MCF 10A (cell line): ENCODE data around the gene TRAF3IP1. TPM values are rescaled to one million over a fixed set of nuclear protein-coding genes. Genes with fewer than 3 reads are reported as not detected.

ENCODE experiments used
- BruUV-seq: library from RNA; stranded (reverse); fragments of 400-500 nt; replicated peaks from 2 replicates; lab custom pipeline; 2021; lab: Mats Ljungman, UMichigan
- CTCF ChIA-PET: fragments of 300-600 bp; sonication (Branson Sonifier 250); formaldehyde crosslinking; extraction: SDS; loops from one replicate; lab custom pipeline; 2021; ENCODE audit warnings: antibody characterized with exemption, inconsistent platforms; lab: Yijun Ruan, JAX
- POLR2A ChIA-PET: fragments of 300-600, 350-650 bp; sonication (Branson Sonifier 250); formaldehyde crosslinking; extraction: SDS; loops from one replicate; lab custom pipeline; 2020; ENCODE audit warnings: antibody characterized with exemption, inconsistent platforms; lab: Yijun Ruan, JAX
- DNase-seq: peaks from one replicate; pipeline ENCODE4 v3.0.0-alpha.2; 2018; ENCODE audit not compliant: unreplicated experiment
- H3K27ac Mint-ChIP-seq: one replicate; pipeline ENCODE4 v1.8.0; 2022; ENCODE audit warnings: mild to moderate bottlenecking, low read depth, mixed read lengths; ENCODE audit not compliant: unreplicated experiment
- H3K27me3 Mint-ChIP-seq: one replicate; pipeline ENCODE4 v1.8.0; 2022; ENCODE audit warnings: mixed read lengths; ENCODE audit not compliant: insufficient read depth, unreplicated experiment
- H3K36me3 Mint-ChIP-seq: one replicate; pipeline ENCODE4 v1.8.0; 2022; ENCODE audit warnings: mild to moderate bottlenecking, moderate library complexity, mixed read lengths; ENCODE audit not compliant: insufficient read depth, unreplicated experiment
- H3K4me1 Mint-ChIP-seq: one replicate; pipeline ENCODE4 v1.8.0; 2022; ENCODE audit warnings: mixed read lengths; ENCODE audit not compliant: insufficient read depth, unreplicated experiment
- H3K4me3 Mint-ChIP-seq: one replicate; pipeline ENCODE4 v1.8.0; 2022; ENCODE audit warnings: mild to moderate bottlenecking, moderate library complexity, mixed read lengths; ENCODE audit not compliant: unreplicated experiment
- H3K9me3 Mint-ChIP-seq: one replicate; pipeline ENCODE4 v1.8.0; 2022; ENCODE audit warnings: mixed read lengths; ENCODE audit not compliant: unreplicated experiment
- intact Hi-C: fragments of 100-400 bp; cut with micrococcal nuclease; formaldehyde crosslinking; loops from 2 replicates; pipeline ENCODE4 v1.14.1; 2022
- total RNA-seq: library from RNA; stranded (reverse); gene quantifications from 2 replicates; pipeline ENCODE4 v1.2.3, GENCODE V29; 2022
- TF ChIP-seq, protein P1 (sequence below): fragments of 200-600 bp; IDR thresholded peaks from one replicate; pipeline ENCODE4 v1.8.0; 2022; ENCODE audit warnings: antibody characterized with exemption, mild to moderate bottlenecking; ENCODE audit not compliant: unreplicated experiment

Gene TRAF3IP1
- total RNA-seq, 1 experiment from 2014 or later, result 19.1 TPM

DNA sequence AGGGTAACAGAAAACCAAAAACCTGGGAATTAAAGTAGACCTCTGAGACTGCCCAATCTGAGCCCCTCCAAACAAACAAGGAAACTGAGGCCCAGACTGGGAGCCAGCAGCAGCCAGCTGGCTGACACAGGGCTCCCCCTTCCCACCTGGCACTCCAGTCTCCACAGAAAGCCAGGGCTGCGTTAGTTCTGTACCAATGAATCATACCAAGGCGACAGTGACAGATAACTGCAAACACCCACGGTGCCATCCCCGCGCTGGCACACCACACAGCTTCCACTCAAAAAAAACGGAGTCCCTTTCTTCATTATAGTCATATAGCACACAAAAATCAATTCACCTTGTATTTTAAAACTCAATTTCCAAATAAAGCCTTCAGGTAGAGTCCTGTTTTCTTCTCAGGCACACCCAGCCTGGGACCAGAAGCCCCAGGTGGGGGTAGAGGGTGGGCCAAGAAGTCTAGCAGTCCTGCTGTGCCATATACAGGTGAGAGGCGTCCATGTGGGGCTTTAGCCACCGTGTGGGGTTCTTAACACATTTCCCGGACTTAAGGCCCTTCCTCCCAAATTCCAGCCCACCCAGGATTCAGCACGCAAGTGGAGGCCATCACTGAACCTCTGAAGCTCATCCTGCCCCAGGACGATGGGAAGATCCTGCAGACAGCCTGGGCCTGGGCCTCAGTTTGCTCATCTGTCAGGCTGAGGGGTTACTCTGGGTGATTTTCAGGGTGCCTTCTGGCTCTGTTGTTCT is 33.2 kb upstream of the TRAF3IP1 start:
- ChIA-PET CTCF (interaction anchor here (0.6 to 3.8 kb wide), 7 partner anchors 18 to 441 kb away, joined by 4 to 14 read pairs (median 5); no protein-coding TSS in a partner anchor), POLR2A (interaction anchor here (0.6 to 8.9 kb wide), 25 partner anchors 11 to 1738 kb away, joined by 3 to 139 read pairs (median 3); partner anchors contain the start of genes HES6, NDUFA10, SCLY and TRAF3IP1)
- peaks cover 58% of the 10 kb centered on the region for H3K4me1 Mint-ChIP-seq
- intact Hi-C loops, result loop anchor here (2.0 kb wide), 1 partner anchor 30 kb away; no protein-coding TSS in a partner anchor
- TF ChIP-seq, protein P1, sequence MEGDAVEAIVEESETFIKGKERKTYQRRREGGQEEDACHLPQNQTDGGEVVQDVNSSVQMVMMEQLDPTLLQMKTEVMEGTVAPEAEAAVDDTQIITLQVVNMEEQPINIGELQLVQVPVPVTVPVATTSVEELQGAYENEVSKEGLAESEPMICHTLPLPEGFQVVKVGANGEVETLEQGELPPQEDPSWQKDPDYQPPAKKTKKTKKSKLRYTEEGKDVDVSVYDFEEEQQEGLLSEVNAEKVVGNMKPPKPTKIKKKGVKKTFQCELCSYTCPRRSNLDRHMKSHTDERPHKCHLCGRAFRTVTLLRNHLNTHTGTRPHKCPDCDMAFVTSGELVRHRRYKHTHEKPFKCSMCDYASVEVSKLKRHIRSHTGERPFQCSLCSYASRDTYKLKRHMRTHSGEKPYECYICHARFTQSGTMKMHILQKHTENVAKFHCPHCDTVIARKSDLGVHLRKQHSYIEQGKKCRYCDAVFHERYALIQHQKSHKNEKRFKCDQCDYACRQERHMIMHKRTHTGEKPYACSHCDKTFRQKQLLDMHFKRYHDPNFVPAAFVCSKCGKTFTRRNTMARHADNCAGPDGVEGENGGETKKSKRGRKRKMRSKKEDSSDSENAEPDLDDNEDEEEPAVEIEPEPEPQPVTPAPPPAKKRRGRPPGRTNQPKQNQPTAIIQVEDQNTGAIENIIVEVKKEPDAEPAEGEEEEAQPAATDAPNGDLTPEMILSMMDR, result no peak
- no peaks in the 10 kb centered on the region for H3K27me3 Mint-ChIP-seq
- H3K4me3 Mint-ChIP-seq, result peak overlapping the region; percentile 74
- H3K27ac Mint-ChIP-seq, result peak overlapping the region; percentile 99
- DNase-seq, result peak; percentile 20
- BruUV-seq, result TSS peak; percentile 11
- peaks cover 12% of the 10 kb centered on the region for H3K36me3 Mint-ChIP-seq
- H3K9me3 Mint-ChIP-seq, result no peaks in the 10 kb centered on the region

DNA sequence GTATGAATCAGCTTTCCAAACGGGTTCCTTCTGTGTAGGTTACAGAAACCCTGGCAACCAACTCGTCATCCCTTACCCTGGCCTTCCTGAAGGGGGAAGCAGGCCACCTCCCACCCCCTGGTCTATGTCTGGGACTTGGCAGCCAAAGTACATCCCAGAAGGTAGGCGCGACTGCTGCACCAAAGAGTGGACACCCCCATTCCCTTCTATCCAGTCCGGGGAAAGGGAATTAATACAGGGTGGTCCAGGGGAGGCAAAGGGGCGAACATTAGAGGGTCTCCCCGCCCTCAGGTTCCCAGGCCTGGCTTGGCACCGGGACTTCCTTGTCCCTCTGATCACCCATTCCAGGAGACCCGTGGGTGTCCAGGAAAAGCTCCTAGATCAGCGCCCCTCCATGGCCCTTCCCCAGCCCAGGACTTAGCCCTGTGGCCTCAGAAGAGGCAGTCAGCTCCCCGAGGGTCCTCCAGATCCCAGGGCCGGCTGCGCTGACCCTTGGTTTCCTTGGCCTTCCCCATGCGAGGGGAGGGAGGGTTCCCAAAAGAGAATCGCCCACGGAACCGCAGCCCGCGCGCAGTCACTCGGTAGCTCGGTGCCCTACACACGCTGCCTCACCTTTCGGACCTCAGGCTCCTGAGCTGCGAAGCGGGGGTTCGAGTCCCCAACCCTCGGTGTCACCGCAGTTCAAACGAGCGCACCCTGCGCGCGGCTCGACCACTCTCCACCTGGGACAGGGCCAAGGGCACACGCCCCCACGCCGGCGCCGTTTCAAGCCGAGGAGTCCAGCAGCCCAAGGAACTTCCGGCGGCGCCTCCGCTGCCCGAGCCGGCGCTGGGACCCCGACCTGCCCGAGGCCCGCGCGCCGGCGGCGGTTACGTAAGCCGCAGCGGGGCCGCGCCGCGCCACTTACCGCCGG is 32.3 kb upstream of the TRAF3IP1 start, which contains the start of gene PER2:
Gene PER2, minus strand, starts transcription at position 874 of the 913 bp plus-strand sequence. CDS start 10,674 bp downstream, outside the sequence.
- ChIA-PET POLR2A (interaction anchor here (0.6 to 8.9 kb wide), 21 partner anchors 9 to 1737 kb away, joined by 3 to 139 read pairs (median 4); partner anchors contain the start of genes NDUFA10, SCLY and TRAF3IP1), CTCF (interaction anchor here (0.6 to 3.8 kb wide), 8 partner anchors 17 to 650 kb away, joined by 3 to 14 read pairs (median 4); no protein-coding TSS in a partner anchor)
- Mint-ChIP-seq H3K36me3 (peaks cover 12% of the 10 kb centered on the region), H3K27me3 (no peaks in the 10 kb centered on the region), H3K27ac (peak within 1 kb of the TSS; percentile 99), H3K9me3 (no peaks in the 10 kb centered on the region), H3K4me3 (peak within 1 kb of the TSS; percentile 74), H3K4me1 (peaks cover 52% of the 10 kb centered on the region)
- intact Hi-C loops, result loop anchor here (2.0 kb wide), 1 partner anchor 31 kb away; no protein-coding TSS in a partner anchor
- TF ChIP-seq, protein P1, result peak; percentile 6
- DNase-seq, result peak; percentile 82
- BruUV-seq, result no TSS peak

DNA sequence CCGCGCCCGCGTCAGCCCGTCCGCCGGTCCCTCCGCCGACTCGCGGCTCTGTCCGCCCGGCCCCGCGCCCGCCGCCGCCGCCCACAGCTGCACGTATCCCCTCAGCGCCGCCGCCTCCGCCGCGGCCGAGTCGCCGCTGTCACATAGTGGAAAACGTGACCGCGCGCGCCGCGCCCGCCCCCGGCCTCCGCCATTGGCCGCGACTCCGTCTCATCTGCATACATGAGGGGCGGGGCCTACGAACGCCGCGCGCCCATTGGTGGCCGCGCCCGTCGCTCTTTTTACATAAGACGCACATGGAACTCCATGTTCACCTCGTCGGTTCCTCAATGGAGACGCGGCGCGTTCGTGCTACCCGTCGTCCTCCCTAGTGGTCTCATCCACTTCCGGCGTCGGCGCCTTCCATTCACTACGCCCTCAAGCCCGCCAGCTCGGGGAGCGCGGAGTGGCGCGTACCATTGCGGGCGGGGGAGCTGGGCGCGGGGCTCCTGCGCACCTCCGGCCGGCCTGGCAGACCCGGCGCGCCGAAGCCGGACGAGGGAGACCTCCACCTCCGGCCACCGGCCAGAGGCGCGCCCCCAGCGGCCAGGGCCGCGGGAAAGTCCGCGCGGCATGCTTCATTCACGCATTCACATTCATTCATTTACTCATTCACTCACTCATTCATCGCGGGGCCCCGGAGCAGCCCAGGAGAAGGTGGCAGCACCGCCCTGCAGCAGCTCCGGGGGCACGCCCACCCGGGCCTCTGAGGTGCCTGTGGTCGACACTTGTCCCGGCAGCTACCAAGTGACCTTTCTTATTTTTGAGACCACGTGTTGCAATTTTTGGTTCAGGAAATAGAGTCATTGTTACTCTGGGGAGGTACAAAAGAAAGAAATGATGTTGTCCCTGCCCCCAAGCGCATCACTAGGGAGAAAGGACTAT is 31.4 kb upstream of the TRAF3IP1 start:
- BruUV-seq, result no TSS peak
- TF ChIP-seq, protein P1, result peak; percentile 19
- H3K27ac Mint-ChIP-seq, result peak overlapping the region; percentile 99
- intact Hi-C loops, result no loop called here
- ChIA-PET POLR2A (interaction anchor here (0.6 to 8.9 kb wide), 18 partner anchors 9 to 1325 kb away, joined by 3 to 139 read pairs (median 6); partner anchors contain the start of genes SCLY and TRAF3IP1), CTCF (interaction anchor here (0.6 to 2.3 kb wide), 4 partner anchors 16 to 649 kb away, joined by 3 to 8 read pairs (median 4); no protein-coding TSS in a partner anchor)
- no peaks in the 10 kb centered on the region for H3K27me3 Mint-ChIP-seq
- H3K4me3 Mint-ChIP-seq, result peak overlapping the region; percentile 74
- peaks cover 43% of the 10 kb centered on the region for H3K4me1 Mint-ChIP-seq
- peak; percentile 98 for DNase-seq
- H3K36me3 Mint-ChIP-seq, result peaks cover 12% of the 10 kb centered on the region
- no peaks in the 10 kb centered on the region for H3K9me3 Mint-ChIP-seq
